ENCODE data around the gene N4BP2L2. TPM values are rescaled to one million over a fixed set of nuclear protein-coding genes. Genes with fewer than 3 reads are reported as not detected.

Gene N4BP2L2
- total and polyA plus RNA-seq, 2 experiments from 2014 or later, result 70.1 to 89.4 TPM

DNA sequence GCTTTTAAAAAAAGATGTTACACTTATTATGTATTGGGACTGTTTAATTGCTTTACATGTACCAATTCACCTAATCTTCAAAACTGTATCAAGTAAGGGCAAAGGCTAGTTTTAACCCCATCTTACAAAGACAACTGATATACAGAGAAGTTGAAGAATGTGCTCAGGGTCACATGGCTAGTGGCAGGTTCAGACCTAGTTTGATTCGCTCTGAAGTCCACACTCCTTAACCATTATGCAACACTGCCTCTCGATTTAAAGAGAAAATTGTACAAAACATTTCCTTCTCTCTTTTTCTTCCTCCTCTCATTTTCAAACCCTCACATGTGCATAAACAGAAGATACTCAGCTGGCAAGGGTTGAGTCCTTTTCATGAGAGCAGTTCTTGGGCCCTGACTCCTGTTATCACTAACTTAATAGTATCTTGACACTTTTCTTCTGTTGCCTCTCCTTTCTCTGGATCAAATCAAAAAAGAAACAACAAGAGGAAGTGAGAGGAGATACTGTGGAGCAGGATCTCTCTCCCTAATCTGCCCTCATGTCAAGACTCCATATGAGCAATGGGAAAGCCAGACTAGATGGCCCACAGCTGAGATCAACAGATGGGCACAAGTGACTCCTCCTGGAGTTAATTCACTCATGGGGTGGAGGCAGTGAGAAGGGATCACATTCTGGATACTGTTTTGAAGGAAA, 91.7 kb downstream of the N4BP2L2 start:
- no peaks in the 10 kb centered on the region for H3K9me2 ChIP-seq (ENCODE audit: insufficient read depth)
- no peaks in the 10 kb centered on the region for H3K27me3 ChIP-seq (replicated peaks; ENCODE audit: insufficient read depth)
- 96 to 97% methylated on average over 2 of the region's 2 CpGs for WGBS, 2 experiments (ENCODE audit: low coverage in 1 of 2, low lambda C conversion rate in 2 of 2, missing lambda C conversion rate in 2 of 2)
- H2AFZ ChIP-seq, result no peak overlapping the region
- no peak overlapping the region for H3K9ac ChIP-seq
- no peaks in the 10 kb centered on the region for H3K9me3 ChIP-seq (ENCODE audit: low read depth)
- peaks cover 4% of the 10 kb centered on the region; the same call in 1 of the 2 replicates for H3K4me1 ChIP-seq (ENCODE audit: insufficient read depth)
- in situ Hi-C loops (cut with MboI), result no loop called here
- H3K4me2 ChIP-seq (ENCODE audit: unreplicated experiment), result no peak overlapping the region
- H3K79me2 ChIP-seq (ENCODE audit: insufficient read depth), result no peaks in the 10 kb centered on the region
- TF ChIP-seq EZH2phosphoT487 (IDR thresholded peaks at IDR 0.05; ENCODE audit: insufficient read depth, low read depth) (no peak), EZH2 (IDR thresholded peaks at IDR 0.05; ENCODE audit: insufficient read depth, poor library complexity, severe bottlenecking) (no peak)
- DNase-seq, result no peak
- no peak overlapping the region for H3K4me3 ChIP-seq
- peaks cover 20% of the 10 kb centered on the region for H3K36me3 ChIP-seq (ENCODE audit: low read depth)
- H3K27ac ChIP-seq, result no peak overlapping the region
- H4K20me1 ChIP-seq (ENCODE audit: insufficient read depth), result no peaks in the 10 kb centered on the region
- H3F3A ChIP-seq (ENCODE audit: insufficient read depth), result 0 out of 2 replicates have a peak, but pooled peaks cover 8% of the 10 kb centered on the region

DNA sequence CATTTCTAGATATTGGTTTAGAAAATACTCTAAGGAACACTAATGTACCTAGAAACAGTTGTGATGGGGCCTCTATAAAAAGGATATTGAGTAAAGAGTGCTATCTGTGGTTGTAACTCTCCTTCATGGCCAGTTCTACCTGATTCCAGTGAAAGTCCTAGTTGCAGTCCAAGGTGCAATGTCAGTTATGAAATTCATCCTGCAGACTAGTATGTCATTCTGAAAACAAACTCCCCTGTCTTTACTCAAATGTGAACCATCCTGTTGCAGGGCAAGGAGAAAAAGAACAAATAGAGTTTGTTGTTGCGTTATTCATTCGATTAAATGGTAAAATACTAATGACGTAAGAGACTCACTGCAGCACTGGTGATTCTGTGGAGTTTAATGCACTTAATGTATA, 92.4 kb downstream of the N4BP2L2 start:
- in situ Hi-C loops (cut with MboI), result no loop called here

DNA sequence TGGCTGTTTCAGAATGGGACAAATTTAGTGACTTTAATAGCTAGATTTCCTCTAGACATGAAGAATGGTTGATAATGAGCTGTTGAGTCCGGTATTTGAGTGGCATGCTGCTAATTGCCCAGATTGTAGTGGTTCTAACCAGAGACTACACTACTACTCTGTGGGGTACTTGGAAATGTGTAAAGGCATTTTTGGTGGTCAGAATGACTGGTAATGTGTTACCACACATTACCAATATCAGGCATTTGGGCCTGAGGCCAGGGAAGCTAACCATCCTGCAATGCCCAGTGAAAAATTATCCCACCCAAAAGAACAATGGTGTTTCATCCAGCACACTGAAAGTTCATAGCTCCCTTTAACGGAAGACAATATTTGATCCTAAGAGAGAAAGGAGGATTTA, 93.1 kb downstream of the N4BP2L2 start:
- H3K4me3 ChIP-seq, result no peak overlapping the region
- no peaks in the 10 kb centered on the region for H4K20me1 ChIP-seq (ENCODE audit: insufficient read depth)
- H3K9me3 ChIP-seq (ENCODE audit: low read depth), result no peaks in the 10 kb centered on the region
- H3K79me2 ChIP-seq (ENCODE audit: insufficient read depth), result no peaks in the 10 kb centered on the region
- no peak overlapping the region for H3K27ac ChIP-seq
- H3F3A ChIP-seq (ENCODE audit: insufficient read depth), result 0 out of 2 replicates have a peak, but pooled peaks cover 8% of the 10 kb centered on the region
- DNase-seq, result no peak
- no peaks in the 10 kb centered on the region for H3K27me3 ChIP-seq (replicated peaks; ENCODE audit: insufficient read depth)
- peaks cover 4% of the 10 kb centered on the region; the same call in 1 of the 2 replicates for H3K4me1 ChIP-seq (ENCODE audit: insufficient read depth)
- in situ Hi-C loops (cut with MboI), result no loop called here
- H3K36me3 ChIP-seq (ENCODE audit: low read depth), result peaks cover 15% of the 10 kb centered on the region; the same call in 1 of the 2 replicates
- TF ChIP-seq EZH2 (IDR thresholded peaks at IDR 0.05; ENCODE audit: insufficient read depth, poor library complexity, severe bottlenecking), result no peak
- no peak for TF ChIP-seq EZH2phosphoT487 (IDR thresholded peaks at IDR 0.05; ENCODE audit: insufficient read depth, low read depth)
- H3K4me2 ChIP-seq (ENCODE audit: unreplicated experiment), result no peak overlapping the region
- 91 to 95% methylated on average over 2 of the region's 2 CpGs for WGBS, 2 experiments (ENCODE audit: low coverage in 1 of 2, low lambda C conversion rate in 2 of 2, missing lambda C conversion rate in 2 of 2)
- H3K9me2 ChIP-seq (ENCODE audit: insufficient read depth), result no peaks in the 10 kb centered on the region
- no peak overlapping the region for H2AFZ ChIP-seq
- no peak overlapping the region for H3K9ac ChIP-seq

More for the DNA sequence above, 92.4 kb downstream of the N4BP2L2 start:
- H3K4me1 ChIP-seq (ENCODE audit: insufficient read depth), result peaks cover 4% of the 10 kb centered on the region; the same call in 1 of the 2 replicates
- H3F3A ChIP-seq (ENCODE audit: insufficient read depth), result 0 out of 2 replicates have a peak, but pooled peaks cover 8% of the 10 kb centered on the region
- no peak overlapping the region for H3K9ac ChIP-seq
- H3K27ac ChIP-seq, result no peak overlapping the region
- no peaks in the 10 kb centered on the region for H3K27me3 ChIP-seq (replicated peaks; ENCODE audit: insufficient read depth)
- no peak overlapping the region for H3K4me3 ChIP-seq
- TF ChIP-seq EZH2 (IDR thresholded peaks at IDR 0.05; ENCODE audit: insufficient read depth, poor library complexity, severe bottlenecking) (no peak), EZH2phosphoT487 (IDR thresholded peaks at IDR 0.05; ENCODE audit: insufficient read depth, low read depth) (no peak)
- no peaks in the 10 kb centered on the region for H3K79me2 ChIP-seq (ENCODE audit: insufficient read depth)
- H3K36me3 ChIP-seq (ENCODE audit: low read depth), result peaks cover 15% of the 10 kb centered on the region; the same call in 1 of the 2 replicates
- no peaks in the 10 kb centered on the region for H3K9me2 ChIP-seq (ENCODE audit: insufficient read depth)
- WGBS, 2 experiments (ENCODE audit: low coverage in 1 of 2, low lambda C conversion rate in 2 of 2, missing lambda C conversion rate in 2 of 2), result 93 to 97% methylated on average over 3 of the region's 3 CpGs
- no peak overlapping the region for H2AFZ ChIP-seq
- DNase-seq, result no peak
- H3K4me2 ChIP-seq (ENCODE audit: unreplicated experiment), result no peak overlapping the region
- no peaks in the 10 kb centered on the region for H3K9me3 ChIP-seq (ENCODE audit: low read depth)
- H4K20me1 ChIP-seq (ENCODE audit: insufficient read depth), result no peaks in the 10 kb centered on the region

DNA sequence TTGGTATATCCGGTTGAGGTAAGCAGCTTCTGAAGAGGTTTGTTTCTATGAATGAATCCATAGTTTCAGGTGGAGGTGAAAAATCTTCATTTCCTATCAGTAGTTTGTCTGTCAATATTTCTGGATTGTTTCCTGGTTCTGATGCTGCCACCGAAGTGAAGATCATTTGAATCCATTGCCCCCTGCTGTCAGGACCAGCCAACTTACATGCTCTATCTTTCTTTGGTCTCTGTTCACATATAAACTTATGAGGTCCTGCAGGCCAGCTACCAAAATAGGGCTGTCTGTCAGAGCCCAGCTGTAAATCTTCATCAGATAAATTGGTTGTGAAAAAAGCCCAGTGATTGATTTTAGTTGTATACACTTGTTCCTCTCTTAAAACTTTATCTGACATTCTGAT, 95.5 kb downstream of the N4BP2L2 start:
- DNase-seq, result peak; percentile 38
- TF ChIP-seq EZH2phosphoT487 (IDR thresholded peaks at IDR 0.05; ENCODE audit: insufficient read depth, low read depth), result no peak
- TF ChIP-seq EZH2 (IDR thresholded peaks at IDR 0.05; ENCODE audit: insufficient read depth, poor library complexity, severe bottlenecking), result no peak
- WGBS, 2 experiments (ENCODE audit: low coverage in 1 of 2, low lambda C conversion rate in 2 of 2, missing lambda C conversion rate in 2 of 2), result 49 to 50% methylated on average over 2 of the region's 2 CpGs

More for the DNA sequence above, 95.5 kb downstream of the N4BP2L2 start:
- Histone ChIP-seq H3K36me3 (ENCODE audit: low read depth) (peaks cover 18% of the 10 kb centered on the region; the same call in 1 of the 2 replicates), H3K4me3 (no peak overlapping the region), H3K4me2 (ENCODE audit: unreplicated experiment) (no peak overlapping the region), H3K27me3 (replicated peaks; ENCODE audit: insufficient read depth) (no peaks in the 10 kb centered on the region), H4K20me1 (ENCODE audit: insufficient read depth) (no peaks in the 10 kb centered on the region), H3K9ac (no peak overlapping the region), H3K9me3 (ENCODE audit: low read depth) (no peaks in the 10 kb centered on the region), H3K9me2 (ENCODE audit: insufficient read depth) (no peaks in the 10 kb centered on the region), H3K27ac (no peak overlapping the region), H3K79me2 (ENCODE audit: insufficient read depth) (no peaks in the 10 kb centered on the region), H2AFZ (no peak overlapping the region), H3F3A (ENCODE audit: insufficient read depth) (no peaks in the 10 kb centered on the region), H3K4me1 (ENCODE audit: insufficient read depth) (no peaks in the 10 kb centered on the region)
- in situ Hi-C loops (cut with MboI), result no loop called here

Measured in GM23248 (cell line).